Activated naive CD8-positive, alpha-beta T cell treated with anti-CD3 and anti-CD28 coated beads, Interleukin-2, amount 50 U/mL, for 16 hours (primary cell): ENCODE results near the gene ERMAP.

ENCODE experiments used
- DNase-seq: peaks from one replicate; pipeline ENCODE4 v3.0.0-alpha.2; 2020; ENCODE audit warnings: low read depth, low spot score

The ERMAP gene

DNA sequence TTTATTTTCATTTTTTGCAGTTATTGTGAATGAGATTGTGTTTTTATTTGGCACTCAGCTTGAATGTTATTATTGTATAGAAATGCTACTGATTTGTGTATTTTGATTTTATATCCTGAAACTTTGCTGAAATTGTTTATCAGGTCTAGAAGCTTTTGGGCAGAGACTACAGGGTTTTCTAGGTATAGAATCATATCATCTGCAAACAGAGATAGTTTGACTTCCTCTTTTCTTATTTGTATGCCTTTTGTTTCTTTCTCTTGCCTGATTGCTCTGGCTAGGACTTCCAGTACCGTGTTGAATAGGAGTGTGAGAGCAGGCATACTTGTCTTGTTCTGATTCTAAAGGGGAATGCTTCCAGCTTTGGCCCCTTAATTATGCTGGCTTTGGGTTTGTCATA lies 56.7 kb downstream of the ERMAP start:
- DNase-seq: no peak

DNA sequence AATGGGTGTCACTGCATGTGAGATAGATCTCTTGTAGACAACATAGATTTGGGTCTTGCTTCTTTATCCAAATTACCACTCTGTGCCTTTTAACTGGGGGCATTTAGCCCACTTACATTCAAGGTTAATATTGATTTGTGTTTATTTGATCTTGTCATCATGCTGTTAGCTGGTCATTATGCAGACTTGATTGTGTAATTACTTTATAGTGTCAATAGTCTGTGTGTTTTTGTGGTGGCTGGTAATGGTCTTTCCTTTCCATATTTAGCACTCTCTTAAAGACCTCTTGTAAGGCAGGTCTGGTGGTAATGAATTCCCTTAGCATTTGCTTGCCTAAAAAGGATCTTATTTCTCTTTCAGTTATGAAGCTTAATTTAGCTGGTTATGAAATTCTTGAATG lies 59.1 kb downstream of the ERMAP start:
- no peak for DNase-seq

DNA sequence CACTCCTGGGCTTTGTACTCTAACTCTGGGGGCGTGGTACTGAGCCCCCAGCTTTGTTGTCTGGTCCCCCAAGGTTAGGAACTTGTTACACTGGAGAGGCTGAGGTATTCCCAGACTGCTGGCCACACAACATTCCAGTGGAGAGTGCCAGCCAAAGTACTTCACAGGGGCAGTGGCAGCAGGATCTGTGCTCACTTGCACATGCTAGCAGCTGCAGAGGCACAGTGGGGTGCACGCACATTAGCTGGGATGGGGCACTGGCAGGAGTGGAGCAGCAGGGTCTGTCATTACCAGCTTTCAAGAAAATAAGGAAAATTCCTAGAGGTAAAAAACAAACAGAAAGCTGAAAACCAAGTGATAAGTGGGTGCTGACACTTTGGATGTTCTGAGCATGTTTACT lies 60.5 kb downstream of the ERMAP start:
- DNase-seq: no peak

DNA sequence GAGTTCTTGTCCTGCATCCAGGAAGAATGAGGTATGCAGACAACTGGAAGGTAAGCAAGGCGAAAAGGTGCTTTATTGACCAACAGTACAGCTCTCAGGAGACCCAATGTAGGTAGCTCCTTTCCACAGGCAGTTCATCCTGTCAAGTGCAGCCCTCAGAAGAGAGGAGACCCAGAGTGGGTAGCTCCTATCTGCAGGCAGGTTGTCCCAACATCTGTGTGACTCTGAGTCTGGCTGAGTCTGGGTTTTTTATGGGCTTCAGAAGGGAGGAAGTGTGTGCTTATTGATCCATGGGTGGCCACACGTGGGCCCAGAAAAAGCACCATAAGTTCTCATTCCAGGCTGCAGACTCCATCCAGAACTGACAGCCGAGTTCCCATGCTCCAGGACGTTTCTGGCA lies 63.5 kb downstream of the ERMAP start:
- no peak for DNase-seq

DNA sequence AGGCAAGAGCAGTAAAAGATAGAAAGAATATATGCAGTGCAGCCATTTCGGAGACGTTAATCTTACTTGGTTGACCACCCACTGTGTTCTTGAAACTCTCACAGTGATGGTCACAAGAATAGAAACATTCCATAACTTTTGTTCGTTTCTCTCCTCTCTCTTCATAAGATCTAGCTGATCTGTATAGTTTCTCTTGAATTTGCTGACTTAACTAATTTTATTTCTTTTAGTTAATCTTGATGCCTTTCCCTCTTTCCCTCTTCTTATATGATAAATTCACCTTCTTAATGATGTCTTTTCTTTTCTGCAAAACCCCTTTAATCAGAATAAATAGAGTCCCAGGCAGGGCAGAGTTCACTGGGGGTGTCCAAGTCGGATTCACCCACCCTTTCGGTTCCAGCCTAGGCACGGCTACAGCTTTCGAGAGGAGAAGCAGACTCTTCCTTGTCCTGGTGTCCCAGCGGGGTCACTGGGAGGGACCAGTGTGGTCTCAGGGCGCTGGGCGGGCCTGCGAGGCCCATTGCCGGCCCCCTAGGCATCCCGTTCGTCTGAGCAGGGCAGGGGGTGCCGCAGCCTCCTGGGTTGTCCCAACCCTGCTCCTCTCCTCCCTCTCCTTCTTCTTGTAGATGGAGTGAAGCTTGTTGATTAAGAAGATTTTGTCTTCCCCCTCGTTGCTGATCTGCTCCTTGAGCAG lies 69.3 kb downstream of the ERMAP start:
- no peak for DNase-seq

DNA sequence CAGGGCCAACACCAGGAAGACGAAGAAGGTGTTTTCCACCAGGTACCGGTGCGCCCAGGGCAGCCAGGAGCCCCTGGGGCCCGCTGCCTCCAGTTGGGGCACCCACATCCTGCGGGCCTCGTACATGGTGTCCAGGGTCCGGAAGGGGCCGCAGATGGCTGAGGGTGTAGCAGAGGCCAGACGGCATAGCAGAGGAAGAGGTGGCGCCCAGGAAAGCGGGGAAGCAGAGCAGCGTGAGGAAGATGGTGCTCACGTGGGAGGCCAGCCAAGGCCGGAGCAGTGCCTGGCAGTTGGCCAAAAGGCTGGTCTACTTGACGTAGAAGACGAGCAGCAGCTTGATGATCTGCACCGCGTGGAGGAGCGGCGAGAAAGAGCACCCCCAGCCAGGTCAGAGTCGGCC lies 69.9 kb downstream of the ERMAP start:
- DNase-seq: no peak

DNA sequence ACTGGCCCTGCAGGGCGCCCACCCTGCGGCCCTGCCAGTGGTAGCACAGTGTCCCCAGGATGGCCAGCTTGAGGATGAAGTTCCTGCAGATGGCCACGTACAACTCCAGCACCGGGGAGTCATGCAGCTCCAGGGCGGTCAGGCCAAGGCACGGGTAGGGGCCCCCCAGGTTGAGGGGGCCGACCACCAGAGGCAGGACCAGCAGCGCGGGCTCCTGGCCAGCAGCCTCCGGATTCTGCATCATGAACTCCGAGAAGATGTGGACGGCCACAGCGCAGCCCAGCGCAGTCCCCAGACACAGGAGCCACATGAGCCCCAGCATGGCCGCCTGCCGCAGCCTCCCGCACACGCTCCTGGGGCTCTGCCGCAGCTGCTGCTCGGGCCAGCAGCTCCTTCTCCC lies 70.4 kb downstream of the ERMAP start:
- no peak for DNase-seq

DNA sequence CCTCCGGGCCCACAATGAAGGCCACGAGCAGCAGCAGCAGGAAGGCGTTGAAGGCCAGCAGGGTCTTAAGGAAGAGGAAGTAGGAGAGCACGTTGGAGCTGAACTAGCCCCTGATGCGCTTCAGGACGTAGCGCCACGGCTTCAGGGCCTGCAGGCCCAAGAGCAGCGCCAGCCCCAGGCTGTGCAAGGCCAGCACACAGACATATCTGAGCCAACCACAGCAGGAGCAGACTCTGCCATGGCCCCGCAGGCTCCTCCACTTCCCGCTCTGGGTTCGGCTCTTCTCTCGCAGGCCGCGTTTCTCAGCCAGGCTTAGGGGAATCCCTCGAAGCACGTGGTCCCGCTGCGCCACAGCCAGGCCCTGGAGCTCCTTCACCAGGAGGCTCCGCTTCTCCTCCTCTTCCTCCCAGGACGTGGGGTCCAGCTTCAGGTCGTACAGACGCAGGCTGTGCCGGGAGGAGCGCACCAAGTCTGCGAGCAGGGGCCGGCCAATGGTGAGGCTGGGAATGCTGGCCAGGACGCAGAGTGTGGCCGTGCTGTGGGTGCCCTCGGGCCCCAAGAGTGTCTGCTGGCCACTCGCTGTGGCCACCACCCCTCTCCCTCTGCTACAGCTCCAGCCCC lies 71.2 kb downstream of the ERMAP start:
- no peak for DNase-seq

DNA sequence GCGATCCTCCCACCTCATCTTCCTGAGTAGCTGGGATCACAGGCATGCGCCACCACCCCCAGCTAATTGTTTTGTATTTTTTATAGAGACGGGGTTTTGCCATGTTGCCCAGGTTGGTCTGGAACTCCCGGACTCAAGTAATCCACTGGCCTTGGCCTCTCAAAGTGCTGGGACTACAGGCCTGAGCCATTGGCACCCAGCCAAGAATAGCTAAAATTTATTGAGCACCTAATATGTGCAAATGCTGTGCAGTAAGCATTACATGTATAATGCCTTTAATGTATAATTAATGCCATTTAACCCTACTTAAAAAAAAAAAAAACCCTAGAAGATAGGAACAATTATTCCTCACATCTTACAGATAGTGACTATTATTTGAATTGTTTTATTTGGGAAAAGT lies 72.3 kb downstream of the ERMAP start:
- no peak for DNase-seq

DNA sequence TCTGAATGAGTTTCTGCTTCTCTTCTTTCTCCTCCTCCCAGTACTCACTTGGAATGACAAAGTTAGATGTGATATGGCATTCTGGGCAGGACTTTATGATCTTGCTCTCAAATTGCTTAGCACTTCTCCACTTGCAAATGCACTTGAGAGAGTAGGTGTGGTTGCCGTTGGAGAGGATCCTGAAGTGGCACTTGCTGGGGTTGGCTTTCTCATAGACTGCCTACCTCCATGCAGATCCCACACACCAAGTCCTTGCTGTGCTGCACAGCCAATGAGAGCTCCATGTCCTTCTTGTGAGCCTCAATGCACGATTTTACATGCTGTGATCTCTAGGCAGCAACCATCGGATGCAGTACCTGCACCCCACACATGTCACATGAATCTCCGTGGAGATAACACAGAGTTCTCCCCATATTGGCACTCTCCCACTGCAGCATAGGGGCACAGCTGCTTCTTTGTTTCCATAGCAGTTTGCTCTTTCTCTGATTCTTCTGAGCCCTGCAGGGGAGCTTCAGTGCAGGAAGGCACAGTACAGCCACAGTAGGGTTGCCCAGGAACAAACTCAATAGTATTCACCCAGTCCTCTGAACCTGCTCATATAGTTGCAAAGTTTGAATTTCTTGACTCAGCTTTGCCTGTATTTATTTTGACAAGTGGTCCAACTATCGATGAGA lies 74.7 kb downstream of the ERMAP start:
- no peak for DNase-seq
